ENCODE measurements around the gene SMARCD1. TPM values are rescaled to one million over a fixed set of nuclear protein-coding genes. Genes with fewer than 3 reads are reported as not detected.

Gene SMARCD1
- total and polyA plus RNA-seq, 2 experiments from 2014 or later, result 27.9 to 33.4 TPM

DNA sequence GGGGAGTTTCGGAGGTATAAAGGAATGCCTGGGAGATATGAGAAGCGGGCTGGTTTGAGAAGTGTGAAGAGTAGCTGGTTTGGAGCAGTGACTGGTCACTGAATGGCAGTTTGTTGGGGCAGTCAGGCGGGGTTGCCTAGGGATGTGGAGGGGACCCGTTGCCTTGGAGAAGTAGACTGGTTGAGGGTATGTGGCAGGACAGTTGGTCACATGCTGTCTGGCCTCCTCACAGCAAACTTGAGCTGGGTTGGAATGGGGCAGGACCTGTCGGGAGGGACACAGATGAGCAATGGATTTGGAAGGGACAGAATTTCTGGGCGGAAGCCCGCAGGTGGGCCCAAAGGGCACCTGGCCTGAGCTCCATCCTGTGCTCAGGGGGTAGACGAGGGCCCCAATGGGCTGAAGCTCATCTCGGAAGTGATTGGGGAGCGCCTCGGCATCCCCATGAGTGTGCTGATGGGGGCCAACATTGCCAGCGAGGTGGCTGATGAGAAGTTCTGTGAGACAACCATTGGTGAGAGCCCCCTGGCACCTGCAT lies 20.8 kb downstream of the SMARCD1 start:
- Histone ChIP-seq H3K36me3 (replicated peaks; ENCODE audit: insufficient read depth, low read depth) (no peaks in the 10 kb centered on the region), H4K20me1 (ENCODE audit: insufficient read depth, poor library complexity, severe bottlenecking) (no peaks in the 10 kb centered on the region), H3K4me1 (ENCODE audit: insufficient read depth) (peaks cover 42% of the 10 kb centered on the region), H3K79me2 (peaks cover 2% of the 10 kb centered on the region), H3K9me3 (ENCODE audit: low read depth) (no peaks in the 10 kb centered on the region), H2AFZ (no peak overlapping the region), H3K4me3 (no peak overlapping the region), H3K4me2 (peak overlapping the region; percentile 76), H3K9me2 (replicated peaks; ENCODE audit: insufficient read depth) (no peaks in the 10 kb centered on the region), H3K27ac (no peak overlapping the region), H3K27me3 (no peaks in the 10 kb centered on the region)
- 96% methylated on average over 12 of the region's 12 CpGs for WGBS (ENCODE audit: low lambda C conversion rate, missing lambda C conversion rate)
- DNase-seq (ENCODE audit: low spot score), result no peak
- TF ChIP-seq CTCF (IDR thresholded peaks at IDR 0.05; ENCODE audit: poor library complexity) (no peak), EZH2phosphoT487 (IDR thresholded peaks at IDR 0.05; ENCODE audit: low read depth, severe bottlenecking, unreplicated experiment) (no peak), EZH2 (IDR thresholded peaks at IDR 0.05; ENCODE audit: borderline replicate concordance) (no peak)

DNA sequence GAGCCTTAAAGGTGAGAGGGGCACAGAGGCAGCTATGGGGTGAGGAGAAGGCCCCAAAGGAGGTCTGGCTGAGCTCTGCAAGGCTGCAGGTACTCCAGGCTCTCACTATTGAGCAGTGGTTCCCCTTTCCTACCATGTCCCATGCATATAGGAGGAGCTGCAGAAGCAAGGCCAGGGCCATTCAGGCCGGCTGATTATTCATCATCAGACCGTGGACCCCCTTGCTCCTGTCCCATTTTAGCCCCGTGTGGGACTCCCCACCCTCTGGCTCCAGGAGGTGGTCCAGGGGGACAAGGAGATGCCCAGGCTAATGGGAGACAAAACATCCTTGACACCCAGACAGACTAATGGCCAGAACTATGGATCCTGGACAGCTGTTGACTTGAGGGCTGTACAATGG lies 21.8 kb downstream of the SMARCD1 start:
- H3K27me3 ChIP-seq, result no peaks in the 10 kb centered on the region
- no peaks in the 10 kb centered on the region for H3K36me3 ChIP-seq (replicated peaks; ENCODE audit: insufficient read depth, low read depth)
- TF ChIP-seq EZH2phosphoT487 (IDR thresholded peaks at IDR 0.05; ENCODE audit: low read depth, severe bottlenecking, unreplicated experiment) (no peak), EZH2 (IDR thresholded peaks at IDR 0.05; ENCODE audit: borderline replicate concordance) (no peak), CTCF (IDR thresholded peaks at IDR 0.05; ENCODE audit: poor library complexity) (no peak)
- no peak overlapping the region for H3K4me3 ChIP-seq
- no peak overlapping the region for H3K27ac ChIP-seq
- H3K79me2 ChIP-seq, result peaks cover 2% of the 10 kb centered on the region
- no peaks in the 10 kb centered on the region for H3K9me3 ChIP-seq (ENCODE audit: low read depth)
- H3K4me2 ChIP-seq, result no peak overlapping the region
- DNase-seq (ENCODE audit: low spot score), result no peak
- peaks cover 43% of the 10 kb centered on the region for H3K4me1 ChIP-seq (ENCODE audit: insufficient read depth)
- 81% methylated on average over 3 of the region's 3 CpGs for WGBS (ENCODE audit: low lambda C conversion rate, missing lambda C conversion rate)
- H4K20me1 ChIP-seq (ENCODE audit: insufficient read depth, poor library complexity, severe bottlenecking), result no peaks in the 10 kb centered on the region
- no peaks in the 10 kb centered on the region for H3K9me2 ChIP-seq (replicated peaks; ENCODE audit: insufficient read depth)
- no peak overlapping the region for H2AFZ ChIP-seq

GRCh38 chr12:50107416-50108268 lies 22.5 kb downstream of the SMARCD1 start:
- H3K4me1 ChIP-seq (ENCODE audit: insufficient read depth), result peaks cover 39% of the 10 kb centered on the region
- H3K4me2 ChIP-seq, result no peak overlapping the region
- H3K79me2 ChIP-seq, result peaks cover 3% of the 10 kb centered on the region
- WGBS (ENCODE audit: low lambda C conversion rate, missing lambda C conversion rate), result 94% methylated on average over 17 of the region's 17 CpGs
- no peak for DNase-seq (ENCODE audit: low spot score)
- H3K36me3 ChIP-seq (replicated peaks; ENCODE audit: insufficient read depth, low read depth), result no peaks in the 10 kb centered on the region
- H3K27me3 ChIP-seq, result no peaks in the 10 kb centered on the region
- no peak overlapping the region for H3K27ac ChIP-seq
- no peak overlapping the region for H3K4me3 ChIP-seq
- H3K9me2 ChIP-seq (replicated peaks; ENCODE audit: insufficient read depth), result no peaks in the 10 kb centered on the region
- H2AFZ ChIP-seq, result no peak overlapping the region
- no peaks in the 10 kb centered on the region for H3K9me3 ChIP-seq (ENCODE audit: low read depth)
- TF ChIP-seq EZH2phosphoT487 (IDR thresholded peaks at IDR 0.05; ENCODE audit: low read depth, severe bottlenecking, unreplicated experiment) (no peak), EZH2 (IDR thresholded peaks at IDR 0.05; ENCODE audit: borderline replicate concordance) (no peak), CTCF (IDR thresholded peaks at IDR 0.05; ENCODE audit: poor library complexity) (no peak)
- no peaks in the 10 kb centered on the region for H4K20me1 ChIP-seq (ENCODE audit: insufficient read depth, poor library complexity, severe bottlenecking)
